ENCODE results near the gene DOCK9.

Gene DOCK9

DNA sequence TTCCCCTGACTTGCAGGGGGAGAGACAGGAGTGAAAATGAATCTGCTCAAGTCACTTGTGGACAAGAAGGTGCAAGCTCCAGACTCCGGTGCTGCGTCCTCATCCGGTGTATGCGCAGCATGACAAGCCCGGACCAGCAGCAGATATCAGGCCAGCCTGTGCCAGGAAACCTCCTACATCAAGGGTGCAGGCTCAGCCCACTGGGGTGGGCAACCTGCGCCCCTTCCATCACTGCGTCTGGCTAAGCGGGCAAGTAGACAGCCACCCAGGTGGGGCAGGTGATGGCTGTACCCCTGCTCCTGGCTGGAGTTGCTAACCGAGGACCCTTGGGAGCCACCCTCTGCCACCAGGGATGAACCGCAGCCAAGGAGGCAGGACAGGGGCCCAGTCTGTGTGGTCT, 192.5 kb downstream of the DOCK9 start:
- DNase-seq, result no peak

GRCh38 chr13:98784666-98785065, 193.2 kb downstream of the DOCK9 start:
- no peak for DNase-seq

DNA sequence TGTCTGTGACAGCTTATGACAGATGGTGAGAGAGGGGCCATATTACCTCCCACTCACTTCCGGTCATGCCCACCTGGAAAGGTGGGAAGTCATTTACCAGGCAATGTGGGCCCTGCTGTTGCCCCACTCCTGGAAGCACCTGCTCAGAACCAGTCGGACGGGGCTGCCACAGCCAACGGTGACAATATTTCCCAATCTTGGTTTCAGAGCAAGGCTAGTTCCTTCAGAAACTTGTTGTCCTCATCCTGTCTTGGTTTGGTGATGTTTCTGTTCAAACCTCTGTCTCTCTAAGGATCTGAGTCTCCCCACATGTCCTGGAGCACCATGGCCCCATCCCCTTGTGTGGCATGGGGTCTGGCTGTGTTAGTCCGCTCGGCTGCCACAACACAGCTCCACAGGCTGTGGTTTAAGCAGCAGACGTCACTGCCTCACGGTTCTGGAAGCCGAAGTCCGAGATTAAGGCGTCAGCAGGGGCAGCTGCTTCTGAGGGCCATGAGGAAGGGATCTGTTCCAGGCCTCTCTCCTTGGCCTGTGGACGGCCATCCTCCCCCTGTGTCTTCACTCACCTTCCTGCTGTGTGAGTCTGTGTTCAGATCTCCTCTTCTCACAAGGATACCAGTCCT, 193.9 kb downstream of the DOCK9 start:
- DNase-seq, result no peak

- no peak for DNase-seq
Observed at GRCh38 chr13:98782654-98783053, 195.2 kb downstream of the DOCK9 start.

GRCh38 chr13:98781905-98782304, 196.0 kb downstream of the DOCK9 start:
- no peak for DNase-seq

GRCh38 chr13:98781470-98781869, 196.4 kb downstream of the DOCK9 start:
- DNase-seq, result no peak

GRCh38 chr13:98781045-98781444, 196.8 kb downstream of the DOCK9 start:
- no peak for DNase-seq

GRCh38 chr13:98780451-98780850, 197.4 kb downstream of the DOCK9 start:
- no peak for DNase-seq

DNA sequence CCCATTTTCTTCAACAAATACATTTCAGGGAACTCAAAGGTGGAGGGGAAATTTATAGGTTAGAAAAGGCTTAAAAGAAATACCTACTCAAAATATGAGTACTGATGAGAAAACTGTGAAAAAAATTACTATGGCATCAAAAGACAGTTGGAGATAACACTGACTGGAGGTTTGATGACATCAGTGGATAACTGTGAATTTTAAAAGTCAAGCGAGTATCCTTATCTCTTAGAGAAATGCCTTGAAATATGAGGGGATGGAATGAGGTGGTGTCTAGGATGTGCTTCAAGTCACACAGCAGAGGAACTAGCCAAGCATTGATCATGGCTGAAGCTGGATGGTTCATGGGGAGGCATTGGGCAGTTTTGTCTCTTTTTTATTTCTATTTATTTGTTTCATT, 198.2 kb downstream of the DOCK9 start:
- no peak for DNase-seq

DNA sequence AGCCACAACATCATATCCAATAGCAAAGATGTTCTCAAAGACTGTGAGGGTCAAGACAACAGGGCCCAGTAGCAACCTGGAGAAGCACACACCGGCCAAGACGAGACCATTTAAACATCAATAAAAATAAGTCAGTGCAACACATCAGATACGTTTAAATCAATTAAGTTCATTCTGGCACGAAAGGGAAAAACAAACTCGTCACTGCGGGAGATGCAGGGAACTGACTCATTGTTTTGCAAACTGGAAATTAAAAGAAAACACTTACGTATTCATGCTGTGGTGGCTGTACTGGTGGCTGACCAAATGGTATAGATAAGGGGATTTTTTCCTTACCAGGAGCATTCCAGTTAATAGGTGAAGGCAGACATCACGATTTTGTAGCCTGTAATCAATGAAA, 199.1 kb downstream of the DOCK9 start:
- DNase-seq, result no peak

GRCh38 chr13:98776644-98777043, 201.2 kb downstream of the DOCK9 start:
- DNase-seq, result no peak

DNA sequence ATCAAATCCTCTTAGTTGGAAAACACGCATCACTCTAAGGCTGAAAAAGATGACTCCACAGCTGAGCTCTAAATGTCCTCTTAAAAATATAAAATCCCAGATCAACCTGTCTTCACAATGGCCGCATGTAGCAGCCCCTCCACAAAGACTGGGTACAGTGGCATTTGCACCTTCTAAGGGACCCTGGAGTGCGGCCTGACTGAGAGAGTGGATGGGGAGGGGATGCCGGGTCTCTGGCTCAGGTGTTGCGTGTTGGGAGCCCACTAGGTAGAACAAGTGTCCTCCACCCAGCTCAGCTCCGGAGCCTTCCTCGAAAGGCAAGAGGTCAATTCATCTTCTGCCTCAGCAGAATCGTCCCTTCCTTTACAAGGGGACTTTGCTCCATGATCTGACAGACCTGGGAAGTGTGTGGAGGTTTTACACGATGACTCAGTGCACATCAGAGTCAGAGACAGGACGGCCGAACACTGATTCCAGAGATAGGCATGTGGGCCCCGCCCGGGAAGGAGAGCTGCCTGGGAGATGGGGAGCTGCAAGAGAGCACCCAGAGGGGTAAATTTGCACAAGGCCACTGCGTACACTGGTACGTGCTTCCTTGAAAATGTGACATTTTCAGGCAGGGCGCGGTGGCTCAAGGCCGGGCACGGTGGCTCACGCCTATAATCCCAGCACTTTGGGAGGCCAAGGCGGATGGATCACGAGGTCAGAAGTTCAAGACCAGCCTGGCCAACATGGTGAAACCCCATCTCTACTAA, 201.8 kb downstream of the DOCK9 start:
- no peak for DNase-seq

- DNase-seq, result no peak
Observed at GRCh38 chr13:98775386-98775785, 202.5 kb downstream of the DOCK9 start.

DNA sequence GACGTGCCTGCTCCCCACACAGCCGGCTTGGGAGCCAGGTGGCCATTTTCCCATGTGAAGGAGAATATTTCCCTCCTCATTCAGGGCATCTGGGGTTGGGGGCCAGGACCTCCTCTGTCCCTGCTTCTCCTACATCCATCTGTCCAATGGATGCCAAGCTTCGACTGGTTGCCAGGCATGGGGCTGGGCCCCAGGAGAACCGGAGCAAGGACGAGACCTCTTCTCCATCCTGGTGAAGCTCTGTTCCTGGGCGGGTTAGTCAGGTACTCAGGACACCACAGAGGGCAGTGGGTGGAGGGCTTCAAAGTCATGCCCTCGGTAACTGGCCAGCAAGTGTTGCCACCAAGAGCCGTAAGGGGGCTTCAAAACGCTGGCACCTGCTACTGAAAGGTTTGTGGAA, 203.1 kb downstream of the DOCK9 start:
- DNase-seq, result no peak

GRCh38 chr13:98773921-98774320, 203.9 kb downstream of the DOCK9 start:
- no peak for DNase-seq

- DNase-seq, result no peak
Observed at GRCh38 chr13:98772794-98773452, 204.9 kb downstream of the DOCK9 start.

DNA sequence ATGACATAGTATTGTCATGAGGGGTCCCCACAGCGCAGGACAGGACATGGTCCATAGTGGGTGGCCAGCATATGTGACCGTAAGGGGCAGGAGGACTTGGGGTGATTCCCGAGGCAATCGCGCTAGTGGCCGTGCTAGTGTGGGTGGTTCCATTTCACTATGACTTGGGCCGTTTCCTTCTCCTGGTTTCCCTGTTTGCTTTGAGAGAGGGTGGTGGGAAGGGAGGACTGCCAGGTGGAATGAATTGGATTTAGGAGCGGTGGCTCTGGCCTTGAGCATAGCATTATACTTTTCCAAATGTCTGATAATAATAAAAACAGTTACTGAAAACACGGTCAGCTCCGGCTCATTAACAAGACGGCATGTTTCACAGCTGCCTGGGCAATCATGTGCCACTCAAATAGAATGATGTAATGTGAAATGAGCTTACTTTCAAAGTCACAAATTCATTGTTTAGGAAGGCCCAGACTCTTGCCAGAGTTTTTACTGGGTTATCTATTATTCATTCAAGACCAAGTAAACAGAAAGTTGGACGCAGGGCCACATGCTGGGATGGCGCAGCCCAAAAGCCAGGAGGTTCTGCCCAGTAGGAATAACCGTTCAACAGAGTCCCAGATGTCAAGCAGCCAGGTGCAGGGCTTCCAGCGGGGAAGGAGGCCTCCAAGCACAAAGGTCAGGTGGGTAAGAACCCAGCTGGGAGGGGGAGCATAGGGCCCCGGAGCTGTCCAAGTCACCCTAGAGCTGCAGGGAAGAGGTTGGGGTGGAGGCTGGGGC, 205.8 kb downstream of the DOCK9 start:
- no peak for DNase-seq

- no peak for DNase-seq
Observed at GRCh38 chr13:98769736-98770135, 208.1 kb downstream of the DOCK9 start.

DNA sequence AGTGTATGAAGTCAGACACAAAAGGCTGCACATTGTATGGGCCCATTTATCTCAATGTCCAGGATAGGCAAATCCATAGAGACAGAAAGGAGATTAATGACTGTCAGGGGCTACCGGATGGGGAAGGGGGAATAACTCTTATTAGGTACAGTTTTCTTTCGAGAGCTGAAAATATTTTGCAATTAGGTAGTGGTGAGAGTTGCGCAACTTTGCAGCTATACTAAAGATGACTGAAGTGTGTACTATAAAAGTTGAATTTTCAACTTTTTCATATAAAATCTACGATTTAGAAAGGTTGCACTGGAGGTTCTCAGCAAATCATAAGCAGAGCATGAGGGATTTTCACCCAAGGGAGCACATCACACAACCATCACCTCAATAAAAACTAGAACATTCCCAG, 209.3 kb downstream of the DOCK9 start:
- no peak for DNase-seq

DNA sequence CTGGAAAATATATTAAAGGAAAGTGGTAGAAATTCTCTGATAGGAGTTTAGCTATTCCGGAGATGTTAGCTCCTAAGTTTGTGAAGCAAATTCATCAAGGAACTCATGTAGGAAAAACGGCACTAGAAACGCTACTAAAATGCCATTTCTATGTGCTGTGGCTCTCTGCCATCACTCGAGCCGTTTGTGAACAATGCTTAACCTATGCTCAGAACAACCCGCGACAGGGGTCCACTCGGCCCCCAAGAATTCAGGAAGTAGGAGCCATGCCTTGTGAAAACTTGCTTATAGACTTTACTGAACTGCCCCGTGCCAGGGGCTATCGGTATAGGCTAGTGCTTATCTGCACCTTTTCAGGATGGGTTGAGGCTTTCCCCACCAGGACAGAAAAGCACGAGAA, 211.2 kb downstream of the DOCK9 start:
- no peak for DNase-seq

DNA sequence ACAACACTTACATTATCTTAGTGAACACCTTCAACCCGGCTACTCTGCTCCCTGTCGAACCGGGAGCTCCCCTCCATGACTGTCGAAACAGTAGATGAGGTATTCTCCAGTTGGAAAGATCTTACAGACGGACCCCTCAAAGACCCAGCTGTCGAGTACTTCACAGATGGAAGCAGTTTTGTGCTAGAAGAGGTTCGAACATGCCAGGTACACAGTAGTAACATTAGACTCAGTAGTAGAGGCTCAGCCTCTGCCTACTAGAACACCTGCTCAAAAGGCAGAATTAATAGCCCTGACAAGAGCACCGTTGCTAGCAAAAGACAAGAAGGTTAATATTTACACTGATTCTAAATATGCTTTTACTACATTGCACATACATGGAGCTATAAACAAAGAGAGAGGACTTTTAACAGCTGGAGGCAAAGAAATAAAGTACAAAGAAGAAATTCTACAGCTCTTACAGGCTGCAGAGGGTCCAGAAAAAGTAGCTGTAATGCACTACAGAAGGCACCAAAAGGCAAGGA, 211.8 kb downstream of the DOCK9 start:
- no peak for DNase-seq

- DNase-seq, result no peak
Observed at GRCh38 chr13:98761986-98762616, 215.8 kb downstream of the DOCK9 start.
